Spinal cord (tissue), 10 donors: Measurements from ENCODE around the gene MFAP3L. TPM values are rescaled to one million over a fixed set of nuclear protein-coding genes. Genes with fewer than 3 reads are reported as not detected.

ENCODE experiments used
- DNase-seq, 6 donors: peaks; one replicate each; pipeline versions ENCODE4 v3.0.0 to v3.0.0-alpha.2; 2013 to 2015; ENCODE audit warnings: low spot score in 6 of 6, low read depth in 4 of 6
- H3K27ac ChIP-seq: one replicate; pipeline ENCODE4 v1.5.1; 2013; ENCODE audit warnings: low read depth, low read length, control low read depth
- H3K27me3 ChIP-seq: one replicate; pipeline ENCODE4 v1.6.1; 2013; ENCODE audit warnings: low read length; ENCODE audit not compliant: control insufficient read depth, insufficient read depth
- H3K36me3 ChIP-seq: one replicate; pipeline ENCODE4 v1.6.1; 2013; ENCODE audit warnings: low read length; ENCODE audit not compliant: control insufficient read depth, insufficient read depth
- H3K4me1 ChIP-seq: one replicate; pipeline ENCODE4 v1.6.1; 2013; ENCODE audit warnings: low read length; ENCODE audit not compliant: control insufficient read depth, insufficient read depth
- H3K4me3 ChIP-seq: one replicate; pipeline ENCODE4 v1.5.1; 2013; ENCODE audit warnings: low read depth, low read length, control low read depth
- H3K9me3 ChIP-seq: one replicate; pipeline ENCODE4 v1.6.1; 2013; ENCODE audit warnings: low read length; ENCODE audit not compliant: control insufficient read depth, insufficient read depth
- WGBS: methylation state at CpG from one replicate; pipeline ENCODE4 v1.1.5; 2013; ENCODE audit warnings: missing lambda C conversion rate; ENCODE audit not compliant: insufficient coverage; 5-methylcytosine and 5-hydroxymethylcytosine counted together
- long read RNA-seq, 4 donors: transcript quantifications; one replicate each; lab custom pipeline, GENCODE V29; 2026
- polyA plus RNA-seq, 2 donors: library from polyadenylated mRNA; unstranded; fragments of 120-200 nt; gene quantifications; one replicate each; pipeline ENCODE4 v1.2.1, GENCODE V29; 2013; ENCODE audit not compliant: insufficient read length in 2 of 2
- total RNA-seq, 2 donors: library from RNA; depleted of rRNA in 1 of 2; stranded (reverse); fragments of 120-200 nt in 1 of 2; fragments of >200 nt in 1 of 2; gene quantifications; one replicate each; pipeline versions ENCODE4 v1.2.3 to v1.2.4, GENCODE V29; 2013 to 2014
- donor health status: healthy.

The MFAP3L gene
- 10 to 100 TPM; 18.2 to 34.4 TPM for total RNA-seq
- polyA plus RNA-seq, result 10 to 100 TPM; 19.9 to 25.6 TPM
- long read RNA-seq, donor 1, full-length matches to known transcripts, result 2 of 2 reads
- long read RNA-seq, donor 1, partial matches to known transcripts, result 0 of 2 reads
- long read RNA-seq, donor 1, other reads (novel, unspliced or antisense), result 0 of 2 reads
- long read RNA-seq, donor 2, result 0 reads
- long read RNA-seq, donor 3, full-length matches to known transcripts, result 1 of 1 reads
- long read RNA-seq, donor 3, partial matches to known transcripts, result 0 of 1 reads
- long read RNA-seq, donor 3, other reads (novel, unspliced or antisense), result 0 of 1 reads
- long read RNA-seq, donor 4, result 0 reads

- Histone ChIP-seq H3K27me3 (no peaks in the 10 kb centered on the region), H3K4me1 (peaks cover 12% of the 10 kb centered on the region), H3K4me3 (peak within 1 kb of the TSS; percentile 78), H3K27ac (peak within 1 kb of the TSS; percentile 87), H3K9me3 (no peaks in the 10 kb centered on the region), H3K36me3 (no peaks in the 10 kb centered on the region)
- peak in 5 of 6 donors; percentile 74 to 96 (median 86) for DNase-seq
- WGBS, result under 1% methylated on average over 83 of the region's 86 CpGs
Observed at GRCh38 chr4:170026253-170027021, at the start of gene MFAP3L. Gene MFAP3L (minus strand): TSS chr4:170026395. CDS start chr4:170005877, 20,518 bp downstream.

- H3K4me1 ChIP-seq, result no peaks in the 10 kb centered on the region
- no peaks in the 10 kb centered on the region for H3K27me3 ChIP-seq
- no peak overlapping the region for H3K4me3 ChIP-seq
- WGBS, result 95% methylated on average over 6 of the region's 6 CpGs
- H3K36me3 ChIP-seq, result peaks cover 14% of the 10 kb centered on the region
- H3K27ac ChIP-seq, result no peak overlapping the region
- H3K9me3 ChIP-seq, result no peaks in the 10 kb centered on the region
- no peak for DNase-seq
Observed at GRCh38 chr4:170071196-170071595, 45.0 kb upstream of the MFAP3L start.

- Histone ChIP-seq H3K27ac (no peak overlapping the region), H3K36me3 (peaks cover 15% of the 10 kb centered on the region), H3K4me1 (no peaks in the 10 kb centered on the region), H3K27me3 (no peaks in the 10 kb centered on the region), H3K4me3 (no peak overlapping the region), H3K9me3 (no peaks in the 10 kb centered on the region)
- WGBS, result no CpG with 5 or more reads among the region's 8 CpGs
- DNase-seq, result no peak
Observed at GRCh38 chr4:170068438-170069128, 42.4 kb upstream of the MFAP3L start.

GRCh38 chr4:170059421-170059820, 33.2 kb upstream of the MFAP3L start:
- H3K27me3 ChIP-seq, result no peaks in the 10 kb centered on the region
- no peaks in the 10 kb centered on the region for H3K9me3 ChIP-seq
- no peak overlapping the region for H3K4me3 ChIP-seq
- H3K27ac ChIP-seq, result no peak overlapping the region
- no CpG with 5 or more reads among the region's 4 CpGs for WGBS
- no peak for DNase-seq
- no peaks in the 10 kb centered on the region for H3K4me1 ChIP-seq
- no peaks in the 10 kb centered on the region for H3K36me3 ChIP-seq

- Histone ChIP-seq H3K9me3 (no peaks in the 10 kb centered on the region), H3K27me3 (no peaks in the 10 kb centered on the region), H3K4me1 (no peaks in the 10 kb centered on the region), H3K36me3 (no peaks in the 10 kb centered on the region), H3K27ac (no peak overlapping the region), H3K4me3 (no peak overlapping the region)
- peak in 2 of 6 donors; percentile 34 to 36 for DNase-seq
- 80% methylated on average over 1 of the region's 2 CpGs for WGBS
Observed at GRCh38 chr4:170058826-170059225, 32.6 kb upstream of the MFAP3L start.

GRCh38 chr4:170057866-170058265, 31.7 kb upstream of the MFAP3L start:
- DNase-seq, result peak in 2 of 6 donors; percentile 20 to 36
- 73% methylated on average over 2 of the region's 4 CpGs for WGBS

GRCh38 chr4:170052919-170053318, 26.7 kb upstream of the MFAP3L start:
- no peaks in the 10 kb centered on the region for H3K36me3 ChIP-seq
- no peak overlapping the region for H3K27ac ChIP-seq
- H3K4me3 ChIP-seq, result no peak overlapping the region
- DNase-seq, result no peak
- H3K9me3 ChIP-seq, result no peaks in the 10 kb centered on the region
- no peaks in the 10 kb centered on the region for H3K4me1 ChIP-seq
- WGBS, result 100% methylated on average over 3 of the region's 5 CpGs
- H3K27me3 ChIP-seq, result no peaks in the 10 kb centered on the region

More at GRCh38 chr4:170057866-170058265, 31.7 kb upstream of the MFAP3L start:
- Histone ChIP-seq H3K4me3 (no peak overlapping the region), H3K36me3 (no peaks in the 10 kb centered on the region), H3K27ac (no peak overlapping the region), H3K9me3 (no peaks in the 10 kb centered on the region), H3K27me3 (no peaks in the 10 kb centered on the region), H3K4me1 (no peaks in the 10 kb centered on the region)

GRCh38 chr4:170051402-170051801, 25.2 kb upstream of the MFAP3L start:
- H3K27me3 ChIP-seq, result no peaks in the 10 kb centered on the region
- no peaks in the 10 kb centered on the region for H3K9me3 ChIP-seq
- no peak overlapping the region for H3K4me3 ChIP-seq
- no peak for DNase-seq
- H3K27ac ChIP-seq, result no peak overlapping the region
- 95% methylated on average over 2 of the region's 2 CpGs for WGBS
- H3K4me1 ChIP-seq, result no peaks in the 10 kb centered on the region
- no peaks in the 10 kb centered on the region for H3K36me3 ChIP-seq

GRCh38 chr4:170049766-170050165, 23.6 kb upstream of the MFAP3L start:
- Histone ChIP-seq H3K27me3 (no peaks in the 10 kb centered on the region), H3K27ac (no peak overlapping the region), H3K36me3 (no peaks in the 10 kb centered on the region), H3K4me3 (no peak overlapping the region), H3K9me3 (no peaks in the 10 kb centered on the region), H3K4me1 (no peaks in the 10 kb centered on the region)
- DNase-seq, result peak in 2 of 6 donors; percentile 19 to 70
- WGBS, result 35% methylated on average over 2 of the region's 6 CpGs
